ENCODE measurements around the gene EPS8L2.

The EPS8L2 gene

DNA sequence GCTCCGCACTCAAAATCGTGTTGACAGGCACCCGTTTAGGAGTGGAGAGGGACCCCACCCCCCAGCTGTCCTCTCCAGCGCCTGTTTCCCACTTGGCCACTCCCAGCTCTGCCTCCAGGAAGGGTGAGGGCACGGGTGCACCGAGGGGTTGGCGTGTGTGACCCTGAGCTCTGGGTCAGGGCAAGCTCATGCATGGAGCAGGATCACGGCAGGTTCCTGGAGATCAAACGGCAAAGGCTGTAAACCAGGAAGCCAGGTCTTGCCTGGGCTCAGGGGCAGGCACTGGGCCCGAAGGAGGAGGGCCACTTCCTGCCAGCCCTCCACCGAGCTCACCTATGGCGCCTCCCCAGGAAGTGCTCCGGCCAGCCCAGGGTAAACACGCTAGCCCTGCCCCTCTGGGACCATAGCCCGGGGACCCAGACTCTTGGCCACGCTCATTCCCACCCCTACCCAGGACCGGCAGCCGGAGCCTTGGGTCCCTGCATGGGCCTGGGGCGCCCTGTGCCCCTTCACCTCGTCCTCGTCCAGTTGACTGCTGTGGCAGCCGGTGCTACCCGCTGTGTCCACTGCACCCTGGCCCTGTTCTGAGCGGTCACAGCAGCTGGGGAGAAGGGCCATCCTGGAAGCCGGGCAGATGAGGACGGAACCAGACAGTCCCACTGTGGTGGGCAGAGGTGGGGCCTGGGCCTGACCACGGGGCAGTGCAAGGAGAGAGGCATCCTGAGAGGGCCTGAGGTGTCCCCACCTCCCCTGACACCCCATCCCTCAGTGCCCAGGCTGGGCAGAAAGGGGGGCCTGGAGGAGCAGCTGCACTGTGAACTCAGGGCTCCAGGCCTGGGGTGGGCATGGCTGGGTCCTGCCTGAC, 1.0 kb upstream of the EPS8L2 start:
- DNase-seq: no peak

DNA sequence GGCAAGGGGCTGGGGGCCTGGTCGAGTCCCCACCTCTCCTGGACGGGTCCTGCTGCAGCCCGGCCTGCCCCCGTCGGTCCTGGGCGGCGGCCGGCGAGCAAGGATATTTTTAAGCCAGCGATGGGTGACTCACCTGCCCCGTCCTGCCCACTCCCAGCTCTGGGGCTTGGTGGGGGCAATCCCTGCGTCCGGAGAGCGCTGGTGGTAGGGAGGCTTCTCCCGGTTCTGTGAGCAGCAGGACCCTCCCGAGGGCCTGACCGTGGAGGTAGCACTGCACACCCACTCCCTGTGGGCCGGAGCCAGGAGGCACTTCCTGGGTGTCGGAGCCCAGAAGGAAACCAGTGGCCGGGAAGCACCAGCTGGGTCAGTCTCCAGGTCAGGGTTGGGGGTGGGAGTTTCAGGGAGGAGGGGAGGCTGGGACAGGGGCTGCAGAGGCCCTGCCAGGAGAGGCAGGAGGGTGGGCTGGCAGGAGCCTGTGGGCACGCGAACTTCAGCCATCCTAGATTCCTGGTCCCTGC, 467 bp downstream of the EPS8L2 start:
- no peak for DNase-seq

DNA sequence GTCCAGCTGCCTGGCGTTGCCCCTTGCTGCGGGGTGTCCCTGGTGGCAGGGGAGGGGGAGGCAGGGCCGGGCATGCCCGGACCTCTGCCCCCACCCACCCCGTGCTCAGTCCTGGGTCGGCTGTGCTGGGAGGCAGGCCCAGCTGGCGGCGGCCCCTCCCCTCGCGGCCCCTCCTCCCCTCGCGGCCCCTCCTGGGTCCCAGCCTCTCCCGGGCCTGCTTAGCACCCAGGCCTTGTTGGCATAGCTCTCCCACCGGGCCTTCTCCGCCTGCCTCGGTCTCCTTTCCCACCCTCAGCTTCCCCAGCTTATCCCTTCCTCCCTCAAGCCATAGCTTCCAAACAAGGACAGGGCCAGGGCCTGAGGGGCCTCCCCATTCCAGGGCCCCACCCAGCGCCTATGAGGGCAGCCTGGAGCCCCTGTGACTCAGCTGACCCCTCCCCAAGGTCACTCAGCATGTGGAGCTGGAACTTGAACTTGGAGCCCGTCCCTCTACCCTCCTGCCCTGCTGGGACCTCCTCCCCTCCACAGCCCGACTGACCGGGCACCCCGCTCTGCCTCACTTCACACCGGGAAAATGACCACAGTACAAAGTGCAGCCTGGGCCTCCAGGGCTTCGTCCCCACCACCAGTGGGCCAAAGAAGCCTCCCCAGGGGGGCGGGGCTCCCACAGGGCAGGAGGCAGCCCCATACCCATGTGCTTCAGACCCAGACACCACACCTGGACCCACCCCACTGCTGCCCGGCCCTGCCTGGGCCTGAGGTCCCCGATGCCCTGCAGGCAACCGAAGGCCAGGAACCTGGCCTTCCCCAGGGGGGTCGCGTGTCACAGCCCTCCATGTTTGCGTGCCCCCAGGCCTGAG, 1.2 kb downstream of the EPS8L2 start:
- DNase-seq: no peak

DNA sequence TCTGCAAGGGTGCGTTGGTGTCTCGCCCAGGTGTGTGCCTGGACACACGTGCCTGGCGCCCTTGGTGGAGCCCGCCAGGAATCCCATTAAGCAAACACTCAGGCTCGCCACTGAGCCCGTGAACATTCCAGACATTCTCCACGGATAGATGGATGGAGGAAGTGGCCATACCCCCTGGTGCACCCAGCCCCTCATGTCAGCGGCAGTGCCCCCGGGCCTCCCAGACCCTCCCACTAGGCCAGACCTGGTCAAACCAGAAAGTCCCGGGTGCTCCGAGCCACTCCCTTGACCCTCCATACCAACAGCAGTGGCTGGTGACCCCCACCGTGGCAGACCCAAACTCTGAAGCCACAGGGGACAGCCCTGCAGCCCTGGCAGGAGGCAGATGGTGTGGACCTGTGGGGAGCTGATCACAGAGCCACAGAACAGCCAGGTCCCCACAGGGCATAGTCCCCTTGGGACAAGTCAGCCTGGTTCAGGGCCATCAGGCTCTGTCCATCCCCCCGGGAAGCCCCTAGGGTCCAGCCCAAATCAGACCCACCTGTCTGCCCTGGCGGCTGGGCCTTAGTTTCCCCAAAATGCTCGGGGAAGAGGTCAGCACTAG, 1.9 kb downstream of the EPS8L2 start:
- no peak for DNase-seq

- no peak for DNase-seq
These were observed 2.5 kb downstream of the EPS8L2 start for GRCh38 chr11:708511-708910.

DNA sequence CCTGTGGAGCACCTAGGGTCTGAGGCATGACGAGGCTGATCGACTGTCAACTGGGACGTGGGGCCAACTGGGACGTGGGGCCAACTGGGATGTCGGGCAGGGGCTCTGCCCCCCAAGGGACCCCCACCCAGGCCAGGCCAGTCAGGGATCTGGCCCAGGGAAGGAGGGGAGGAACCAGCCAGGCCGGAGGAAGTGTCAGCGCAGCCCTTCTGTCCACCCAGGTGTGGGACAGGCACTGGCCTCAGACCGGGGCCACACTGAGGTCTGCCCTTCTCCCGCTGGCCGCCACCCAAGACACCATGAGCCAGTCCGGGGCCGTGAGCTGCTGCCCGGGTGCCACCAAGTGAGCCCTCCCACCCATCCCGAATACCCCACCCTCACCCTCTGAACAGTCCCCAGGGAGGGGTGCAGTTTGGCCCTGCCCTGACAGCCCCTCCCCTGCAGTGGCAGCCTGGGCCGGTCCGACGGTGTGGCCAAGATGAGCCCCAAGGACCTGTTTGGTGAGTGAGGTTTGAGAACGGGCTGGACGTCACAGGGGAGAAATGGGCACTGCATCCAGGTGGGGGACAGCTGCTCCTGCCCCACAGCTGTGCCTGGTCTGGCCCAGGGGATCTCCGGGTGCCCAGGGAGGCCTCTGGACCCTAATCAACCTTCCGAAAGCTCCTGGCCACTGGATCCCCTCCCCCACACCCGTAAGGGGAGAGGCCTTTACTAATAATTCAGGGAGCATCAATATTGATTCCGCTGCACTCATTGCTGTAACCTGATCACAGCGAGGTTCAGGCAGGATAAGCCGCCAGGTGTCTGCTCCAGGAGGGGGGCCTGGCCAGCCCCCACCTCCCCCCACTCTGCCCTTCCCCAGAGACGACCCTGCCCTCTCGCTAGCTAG, 3.3 kb downstream of the EPS8L2 start:
- no peak for DNase-seq

DNA sequence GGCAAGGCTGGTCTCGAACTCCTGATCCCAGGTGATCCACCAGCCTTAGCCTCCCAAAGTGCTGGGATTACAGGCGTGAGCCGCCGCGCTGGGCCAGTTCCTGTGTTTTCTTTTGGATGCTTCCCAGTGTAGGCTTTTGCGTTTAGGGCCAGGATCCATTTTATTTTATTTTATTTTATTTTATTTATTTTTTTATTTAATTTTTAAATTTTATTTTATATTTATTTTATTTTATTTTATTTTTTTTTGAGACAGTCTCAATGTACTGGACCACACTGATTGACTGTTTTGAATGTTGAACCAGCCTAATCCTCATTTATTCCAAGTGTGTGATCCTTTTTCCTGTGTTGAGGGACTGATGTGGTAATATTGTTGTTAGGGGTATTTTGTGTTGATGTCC, 8.4 kb downstream of the EPS8L2 start:
- DNase-seq: no peak

DNA sequence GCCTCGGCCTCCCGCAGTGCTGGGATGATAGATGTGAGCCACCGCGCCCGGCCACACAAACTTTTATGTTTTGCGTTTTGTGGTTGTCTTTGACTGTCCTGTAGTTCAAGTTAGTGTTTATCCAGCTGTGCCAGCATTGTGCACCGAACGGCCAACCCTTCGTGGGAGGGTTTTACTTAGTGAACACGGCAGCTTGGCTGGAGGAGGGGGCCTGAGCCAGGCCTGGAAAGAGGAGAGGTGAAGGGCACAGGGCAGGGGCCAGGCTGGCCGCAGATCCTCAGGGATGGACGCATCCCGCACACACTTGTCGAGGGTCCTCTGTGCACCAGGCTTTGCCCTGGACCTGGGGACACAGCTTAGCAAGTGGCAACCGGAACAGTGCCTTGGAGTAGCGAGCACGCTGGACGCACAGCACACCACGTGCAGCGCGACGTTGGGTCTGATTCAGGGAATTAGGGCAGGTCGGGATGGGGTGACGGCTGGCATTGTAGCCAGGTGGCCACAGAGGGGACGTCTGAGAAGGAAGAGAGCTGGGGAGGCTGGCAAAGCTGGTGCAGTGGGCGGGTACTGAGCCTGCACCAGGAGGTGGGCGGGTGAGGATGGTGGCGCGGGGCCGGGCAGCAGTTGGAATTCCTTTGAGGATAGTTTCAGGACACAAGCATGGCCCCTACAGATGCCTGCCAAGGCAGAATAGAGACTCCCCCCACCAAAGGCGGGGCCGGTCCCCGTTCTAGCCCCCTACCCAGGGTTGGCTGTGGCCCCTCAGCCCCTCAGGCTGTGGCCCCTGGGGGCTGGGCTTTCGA, 13.4 kb downstream of the EPS8L2 start:
- DNase-seq: no peak

DNA sequence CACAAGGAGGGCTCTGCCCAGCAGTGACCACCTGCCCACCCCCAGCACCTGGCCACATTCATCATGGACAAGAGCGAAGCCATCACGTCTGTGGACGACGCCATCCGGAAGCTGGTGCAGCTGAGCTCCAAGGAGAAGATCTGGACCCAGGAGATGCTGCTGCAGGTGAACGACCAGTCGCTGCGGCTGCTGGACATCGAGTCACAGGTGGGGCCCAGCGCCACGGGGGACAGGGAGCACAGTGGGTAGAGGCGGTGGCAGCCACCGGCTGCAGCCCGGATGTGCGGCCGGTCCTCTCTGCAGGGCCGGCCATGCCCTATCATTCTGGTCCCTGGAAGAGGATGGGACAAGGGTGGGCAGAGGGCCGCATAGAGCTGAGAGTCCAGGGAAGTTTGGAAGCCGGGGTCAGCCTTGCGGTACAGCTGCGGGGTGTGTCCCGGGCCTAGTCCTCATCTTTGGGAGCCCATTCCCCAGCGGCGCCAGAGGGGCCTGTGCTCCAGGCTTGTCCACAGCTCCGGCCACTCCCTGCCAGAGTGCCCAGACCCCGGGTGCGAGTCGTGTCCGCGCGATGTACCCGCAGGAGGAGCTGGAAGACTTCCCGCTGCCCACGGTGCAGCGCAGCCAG, 14.1 kb downstream of the EPS8L2 start:
- DNase-seq: no peak

DNA sequence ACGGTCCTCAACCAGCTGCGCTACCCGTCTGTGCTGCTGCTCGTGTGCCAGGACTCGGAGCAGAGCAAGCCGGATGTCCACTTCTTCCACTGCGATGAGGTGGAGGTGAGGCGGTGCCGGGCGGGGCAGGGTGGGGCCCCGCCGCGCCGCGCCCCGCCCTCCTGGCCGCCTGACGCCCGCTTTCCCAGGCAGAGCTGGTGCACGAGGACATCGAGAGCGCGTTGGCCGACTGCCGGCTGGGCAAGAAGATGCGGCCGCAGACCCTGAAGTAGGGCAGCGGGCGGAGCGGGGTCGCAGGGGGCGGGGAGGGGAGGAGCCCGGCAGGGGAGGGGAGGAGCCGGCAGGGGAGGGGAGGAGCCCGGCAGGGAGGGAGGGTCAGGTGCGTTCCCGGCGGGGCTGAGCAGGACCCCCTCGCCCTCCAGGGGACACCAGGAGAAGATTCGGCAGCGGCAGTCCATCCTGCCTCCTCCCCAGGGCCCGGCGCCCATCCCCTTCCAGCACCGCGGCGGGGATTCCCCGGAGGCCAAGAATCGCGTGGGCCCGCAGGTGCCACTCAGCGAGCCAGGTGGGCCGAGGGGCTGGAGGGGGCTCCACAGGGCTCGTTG, 14.7 kb downstream of the EPS8L2 start:
- no peak for DNase-seq

GRCh38 chr11:721247-721740, 15.3 kb downstream of the EPS8L2 start:
- DNase-seq: no peak

GRCh38 chr11:721741-722345, 15.8 kb downstream of the EPS8L2 start:
- no peak for DNase-seq

- no peak for DNase-seq
These were observed 16.3 kb downstream of the EPS8L2 start for GRCh38 chr11:722346-722811.

GRCh38 chr11:723120-723883, 17.3 kb downstream of the EPS8L2 start:
- DNase-seq: peak; percentile 33

DNA sequence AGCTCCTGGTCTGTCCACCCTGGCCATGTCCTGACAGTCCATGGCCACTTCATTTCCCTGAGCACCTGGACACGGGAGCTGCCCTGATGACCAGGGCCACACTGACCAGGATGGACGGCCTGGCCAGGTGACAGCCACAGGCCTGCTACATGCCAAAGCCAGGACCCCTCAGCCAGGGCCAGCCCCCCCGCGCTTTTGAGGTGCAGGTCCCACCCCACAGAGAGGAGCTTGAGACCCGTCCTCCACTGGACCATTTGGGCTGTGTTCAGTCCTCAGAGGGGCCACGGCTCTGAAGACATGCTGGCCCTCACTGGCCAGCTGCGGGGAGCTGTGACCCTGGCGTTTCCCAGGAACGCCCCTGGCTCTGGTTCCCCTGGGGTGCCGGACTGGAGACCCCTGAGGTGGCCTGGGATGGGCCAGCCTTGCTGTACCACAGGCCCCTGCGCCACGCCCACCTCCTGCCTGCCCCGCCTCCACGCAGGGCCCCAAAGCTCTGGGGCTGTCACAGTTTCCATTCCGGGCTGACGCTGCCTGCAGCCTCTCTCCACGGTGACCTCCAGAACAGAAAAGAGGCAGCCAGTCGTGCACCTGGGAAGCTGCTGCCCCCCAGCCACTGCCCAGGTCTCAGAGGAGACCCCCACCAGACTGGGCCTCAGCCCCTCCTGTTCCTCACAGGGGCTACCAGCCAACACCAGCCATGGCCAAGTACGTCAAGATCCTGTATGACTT, 18.2 kb downstream of the EPS8L2 start:
- no peak for DNase-seq

DNA sequence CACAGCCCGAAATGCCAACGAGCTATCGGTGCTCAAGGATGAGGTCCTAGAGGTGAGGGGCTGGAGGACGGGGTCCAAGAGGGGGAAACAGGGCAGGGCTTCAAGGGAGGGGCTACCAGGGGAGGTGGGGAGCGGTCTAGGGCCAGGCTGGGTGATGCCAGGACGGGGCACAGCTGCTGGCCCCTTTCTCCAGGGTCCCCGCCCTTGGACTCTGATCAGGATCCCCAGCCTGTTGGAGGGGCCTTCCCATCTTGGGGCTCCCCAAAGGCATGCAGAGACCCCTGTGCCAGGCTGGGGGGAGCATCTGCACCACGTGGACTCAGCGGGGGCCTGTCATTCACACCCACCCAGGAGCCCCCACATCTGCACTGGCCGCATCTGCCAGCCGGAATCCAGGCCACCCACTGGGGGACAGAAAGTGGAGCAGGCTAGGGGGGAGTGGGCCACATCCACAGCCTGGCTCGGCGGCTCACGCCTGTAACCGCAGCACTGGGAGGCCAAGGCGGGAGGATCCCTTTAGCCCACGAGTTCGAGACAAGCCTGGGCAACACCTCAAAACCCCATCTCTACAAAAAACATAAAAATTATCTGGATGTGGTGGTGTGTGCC, 18.9 kb downstream of the EPS8L2 start:
- no peak for DNase-seq

- no peak for DNase-seq
These were observed 19.7 kb downstream of the EPS8L2 start for GRCh38 chr11:725624-726202.

All from NCI-H1694 (cell line).